T-helper 2 cell treated with Interferon-gamma antibody and Interleukin-4, amounts not matched to agents 5 μg/mL and 100 μg/mL, for 36 hours (primary cell): ENCODE measurements around the gene RFX2.

Experiments
- DNase-seq: peaks from one replicate; pipeline ENCODE4 v3.0.0; 2021; ENCODE audit warnings: low spot score
- H3K27ac Mint-ChIP-seq: one replicate; pipeline ENCODE4 v1.8.0; 2021; ENCODE audit warnings: mild to moderate bottlenecking, mixed read lengths
- H3K27me3 Mint-ChIP-seq: one replicate; pipeline ENCODE4 v1.8.0; 2021; ENCODE audit warnings: low read depth, mixed read lengths
- H3K36me3 Mint-ChIP-seq: one replicate; pipeline ENCODE4 v1.8.0; 2021; ENCODE audit warnings: low read depth, mixed read lengths
- H3K4me1 Mint-ChIP-seq: one replicate; pipeline ENCODE4 v1.8.0; 2021; ENCODE audit warnings: low read depth, mixed read lengths
- H3K4me3 Mint-ChIP-seq: one replicate; pipeline ENCODE4 v1.8.0; 2022; ENCODE audit warnings: mild to moderate bottlenecking, moderate library complexity, mixed read lengths
- H3K9me3 Mint-ChIP-seq: one replicate; pipeline ENCODE4 v1.8.0; 2021; ENCODE audit warnings: mixed read lengths

The RFX2 gene

DNA sequence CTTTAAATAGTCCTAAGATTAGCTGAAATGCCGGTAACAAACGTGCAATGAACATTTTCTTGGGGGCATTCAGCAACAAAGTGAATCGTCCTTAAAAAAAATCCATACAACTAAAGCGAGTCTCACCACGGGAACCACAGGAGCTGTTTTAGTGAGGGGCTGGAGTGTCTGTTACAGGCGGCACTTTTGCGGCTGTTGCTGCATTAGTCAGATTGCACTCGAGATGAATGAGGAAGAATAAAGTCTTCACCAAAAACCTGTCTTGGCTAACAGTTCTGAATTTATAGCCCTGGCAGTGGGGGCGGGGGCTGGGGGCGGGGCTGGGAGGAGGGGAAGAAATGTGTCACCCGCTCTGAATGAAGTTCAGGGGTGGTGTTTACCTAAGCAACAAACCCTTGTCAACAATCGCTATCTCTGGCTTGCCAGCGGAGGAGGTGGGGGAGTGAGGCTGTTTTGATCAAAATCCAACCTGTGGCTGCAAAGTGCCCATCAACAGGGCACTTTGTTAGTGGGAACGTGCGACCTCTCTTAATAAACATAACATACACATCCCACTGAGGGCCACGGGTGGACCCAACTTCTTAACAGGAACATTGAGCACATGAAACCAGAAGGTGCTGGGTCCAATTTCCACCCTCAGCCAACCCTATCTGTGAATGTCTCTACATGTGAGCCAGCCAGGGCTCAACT, 44.5 kb downstream of the RFX2 start:
- no peak overlapping the region for H3K4me3 Mint-ChIP-seq
- no peak overlapping the region for H3K27ac Mint-ChIP-seq
- H3K9me3 Mint-ChIP-seq: peaks cover 7% of the 10 kb centered on the region
- H3K4me1 Mint-ChIP-seq: peaks cover 33% of the 10 kb centered on the region
- H3K27me3 Mint-ChIP-seq: peaks cover 6% of the 10 kb centered on the region
- peak; percentile 55 for DNase-seq
- no peaks in the 10 kb centered on the region for H3K36me3 Mint-ChIP-seq

- H3K4me3 Mint-ChIP-seq: no peak overlapping the region
Observed at GRCh38 chr19:6064336-6065073, 45.8 kb downstream of the RFX2 start.

DNA sequence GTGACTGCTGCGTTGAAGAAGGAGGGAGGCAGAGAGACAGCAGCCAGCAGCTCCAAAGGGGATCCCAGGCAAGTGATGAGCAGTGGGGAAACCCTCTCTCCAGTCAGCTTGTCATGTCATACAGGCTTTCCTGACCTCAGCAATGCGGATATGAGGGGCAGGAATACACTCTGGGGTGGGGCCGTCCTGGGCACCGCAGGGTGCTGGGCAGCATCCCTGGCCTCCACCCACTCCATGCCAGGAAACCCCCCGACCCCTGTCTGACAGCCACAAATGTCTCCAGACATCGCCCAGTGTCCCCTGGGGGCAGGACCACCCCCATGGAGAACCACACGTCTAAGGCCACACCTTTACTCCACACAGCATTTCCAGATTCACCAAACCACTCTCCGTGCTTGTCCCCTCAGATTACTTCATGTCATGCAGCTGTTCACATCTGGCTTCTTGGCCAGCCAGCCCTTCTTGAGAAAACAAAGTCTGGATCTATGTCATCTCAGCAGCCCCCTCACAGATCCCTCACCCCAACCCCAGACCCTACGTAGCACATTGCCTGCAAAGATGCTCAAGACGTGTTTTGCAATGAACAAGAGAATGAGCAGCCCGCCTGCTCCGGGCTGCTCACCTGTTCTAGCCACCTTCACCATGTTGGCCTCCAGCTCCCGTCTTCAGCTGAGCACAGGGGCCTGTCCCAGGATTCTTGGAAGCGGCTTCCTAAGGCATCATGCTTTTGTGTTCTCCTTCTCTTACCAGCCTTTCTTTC, 46.5 kb downstream of the RFX2 start:
- H3K4me3 Mint-ChIP-seq: no peak overlapping the region
- H3K4me1 Mint-ChIP-seq: peaks cover 37% of the 10 kb centered on the region
- no peak for DNase-seq
- H3K9me3 Mint-ChIP-seq: no peaks in the 10 kb centered on the region
- H3K36me3 Mint-ChIP-seq: no peaks in the 10 kb centered on the region
- H3K27me3 Mint-ChIP-seq: peaks cover 6% of the 10 kb centered on the region
- H3K27ac Mint-ChIP-seq: no peak overlapping the region

More at GRCh38 chr19:6064336-6065073, 45.8 kb downstream of the RFX2 start:
- Mint-ChIP-seq H3K27me3 (peaks cover 6% of the 10 kb centered on the region), H3K36me3 (no peaks in the 10 kb centered on the region), H3K9me3 (peaks cover 3% of the 10 kb centered on the region), H3K27ac (no peak overlapping the region), H3K4me1 (peaks cover 40% of the 10 kb centered on the region)
- DNase-seq: no peak

- no peaks in the 10 kb centered on the region for H3K9me3 Mint-ChIP-seq
- H3K4me3 Mint-ChIP-seq: no peak overlapping the region
- no peak overlapping the region for H3K27ac Mint-ChIP-seq
- DNase-seq: no peak
- H3K36me3 Mint-ChIP-seq: no peaks in the 10 kb centered on the region
- peaks cover 37% of the 10 kb centered on the region for H3K4me1 Mint-ChIP-seq
- H3K27me3 Mint-ChIP-seq: peaks cover 6% of the 10 kb centered on the region
Observed at GRCh38 chr19:6062961-6063575, 47.2 kb downstream of the RFX2 start.

DNA sequence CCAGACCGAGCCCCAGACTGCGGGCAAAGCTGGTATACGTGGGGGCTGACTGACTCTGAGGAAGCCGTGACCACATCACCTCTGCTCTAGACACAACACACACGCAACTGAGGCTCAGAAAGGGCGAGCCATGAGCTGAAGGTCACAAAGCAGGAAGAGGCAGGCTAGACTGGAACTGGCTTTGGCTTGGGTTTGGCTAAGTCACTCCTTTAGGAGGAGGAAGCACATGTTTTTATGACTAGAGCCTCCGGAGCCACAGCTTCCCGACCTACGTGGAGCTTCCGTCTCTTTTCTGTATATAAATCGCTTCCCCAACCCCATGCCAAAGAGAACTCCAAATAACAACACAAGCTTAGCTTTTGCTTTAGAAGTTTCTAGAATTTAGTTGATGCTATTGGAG, 48.0 kb downstream of the RFX2 start:
- DNase-seq: peak; percentile 48
- no peaks in the 10 kb centered on the region for H3K36me3 Mint-ChIP-seq
- H3K27me3 Mint-ChIP-seq: peaks cover 6% of the 10 kb centered on the region
- no peak overlapping the region for H3K27ac Mint-ChIP-seq
- peak overlapping the region; percentile 8 for H3K4me3 Mint-ChIP-seq
- no peaks in the 10 kb centered on the region for H3K9me3 Mint-ChIP-seq
- H3K4me1 Mint-ChIP-seq: peaks cover 42% of the 10 kb centered on the region

DNA sequence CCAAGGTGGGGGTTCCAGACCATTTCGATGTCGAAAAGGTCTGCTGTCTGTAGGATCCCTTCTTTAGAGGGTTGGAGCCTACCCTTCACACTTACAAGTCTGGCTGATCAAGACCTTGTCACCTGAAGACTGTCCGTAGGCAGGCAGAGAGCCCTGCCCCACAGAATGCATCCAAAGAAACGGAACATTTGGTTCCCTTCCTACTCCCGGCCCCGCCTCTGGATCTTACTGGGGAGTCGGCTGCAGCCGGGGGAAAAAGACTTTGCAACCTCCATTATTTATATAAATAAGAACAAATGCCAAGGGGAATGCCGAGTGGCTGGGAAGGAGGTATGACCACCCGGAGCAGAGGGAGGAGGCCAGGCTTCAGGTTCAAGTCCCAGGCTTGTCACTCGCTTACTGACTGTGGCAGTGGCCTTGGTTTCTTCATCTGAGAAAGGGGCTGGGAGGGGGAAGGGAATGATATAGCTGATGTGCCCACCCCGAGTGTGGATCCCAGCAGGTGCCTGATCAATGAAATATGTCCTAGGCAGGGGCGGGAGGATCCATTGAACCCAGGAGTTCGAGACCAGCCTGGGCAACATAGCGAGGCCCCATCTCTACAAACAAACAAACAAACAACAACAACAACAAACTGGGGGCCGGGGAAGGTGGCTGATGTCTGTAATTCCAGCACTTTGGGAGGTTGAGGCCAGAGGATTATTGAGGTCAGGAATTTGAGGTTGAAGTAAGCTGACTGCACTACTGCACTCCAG, 48.7 kb downstream of the RFX2 start:
- Mint-ChIP-seq H3K27me3 (peaks cover 6% of the 10 kb centered on the region), H3K27ac (no peak overlapping the region), H3K9me3 (no peaks in the 10 kb centered on the region), H3K36me3 (no peaks in the 10 kb centered on the region), H3K4me1 (peaks cover 40% of the 10 kb centered on the region), H3K4me3 (peak overlapping the region; percentile 53)
- no peak for DNase-seq

- H3K27me3 Mint-ChIP-seq: peaks cover 2% of the 10 kb centered on the region
- peaks cover 36% of the 10 kb centered on the region for H3K4me1 Mint-ChIP-seq
- H3K4me3 Mint-ChIP-seq: peak overlapping the region; percentile 53
- no peaks in the 10 kb centered on the region for H3K9me3 Mint-ChIP-seq
- H3K27ac Mint-ChIP-seq: peak overlapping the region; percentile 42
- H3K36me3 Mint-ChIP-seq: no peaks in the 10 kb centered on the region
- peak; percentile 33 for DNase-seq
Observed at GRCh38 chr19:6060600-6061375, 49.5 kb downstream of the RFX2 start.

- DNase-seq: no peak
- peaks cover 33% of the 10 kb centered on the region for H3K4me1 Mint-ChIP-seq
- no peak overlapping the region for H3K27ac Mint-ChIP-seq
- H3K9me3 Mint-ChIP-seq: no peaks in the 10 kb centered on the region
- no peaks in the 10 kb centered on the region for H3K36me3 Mint-ChIP-seq
- H3K27me3 Mint-ChIP-seq: no peaks in the 10 kb centered on the region
- peak overlapping the region; percentile 53 for H3K4me3 Mint-ChIP-seq
Observed at GRCh38 chr19:6059988-6060599, 50.2 kb downstream of the RFX2 start.

DNA sequence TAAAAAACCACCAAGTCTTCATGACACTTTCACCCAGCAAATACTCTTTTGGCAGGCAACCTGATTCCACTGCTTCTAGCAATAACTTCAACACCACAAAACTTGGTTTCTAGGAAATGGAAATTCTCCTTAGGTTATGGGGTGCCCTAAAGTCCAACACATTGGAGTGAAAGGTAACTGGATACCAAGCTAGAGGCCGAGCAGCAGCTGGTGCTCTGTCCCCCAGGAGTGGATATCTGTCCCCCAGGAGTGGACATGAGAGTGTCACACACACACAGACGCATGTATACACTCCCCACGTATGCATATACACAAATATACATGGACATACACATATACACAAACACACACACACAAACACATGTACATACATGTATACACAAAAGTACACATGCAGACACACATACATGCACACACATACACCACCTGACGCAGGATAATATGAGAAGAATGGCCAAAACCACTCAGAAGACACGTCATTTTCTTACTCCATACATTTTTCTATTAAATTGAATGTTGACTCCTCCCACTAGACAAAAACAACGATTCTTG, 50.8 kb downstream of the RFX2 start:
- Mint-ChIP-seq H3K36me3 (no peaks in the 10 kb centered on the region), H3K4me1 (peaks cover 33% of the 10 kb centered on the region), H3K27ac (no peak overlapping the region), H3K9me3 (no peaks in the 10 kb centered on the region), H3K4me3 (no peak overlapping the region), H3K27me3 (no peaks in the 10 kb centered on the region)
- DNase-seq: no peak

GRCh38 chr19:6058518-6059201, 51.6 kb downstream of the RFX2 start:
- H3K9me3 Mint-ChIP-seq: no peaks in the 10 kb centered on the region

DNA sequence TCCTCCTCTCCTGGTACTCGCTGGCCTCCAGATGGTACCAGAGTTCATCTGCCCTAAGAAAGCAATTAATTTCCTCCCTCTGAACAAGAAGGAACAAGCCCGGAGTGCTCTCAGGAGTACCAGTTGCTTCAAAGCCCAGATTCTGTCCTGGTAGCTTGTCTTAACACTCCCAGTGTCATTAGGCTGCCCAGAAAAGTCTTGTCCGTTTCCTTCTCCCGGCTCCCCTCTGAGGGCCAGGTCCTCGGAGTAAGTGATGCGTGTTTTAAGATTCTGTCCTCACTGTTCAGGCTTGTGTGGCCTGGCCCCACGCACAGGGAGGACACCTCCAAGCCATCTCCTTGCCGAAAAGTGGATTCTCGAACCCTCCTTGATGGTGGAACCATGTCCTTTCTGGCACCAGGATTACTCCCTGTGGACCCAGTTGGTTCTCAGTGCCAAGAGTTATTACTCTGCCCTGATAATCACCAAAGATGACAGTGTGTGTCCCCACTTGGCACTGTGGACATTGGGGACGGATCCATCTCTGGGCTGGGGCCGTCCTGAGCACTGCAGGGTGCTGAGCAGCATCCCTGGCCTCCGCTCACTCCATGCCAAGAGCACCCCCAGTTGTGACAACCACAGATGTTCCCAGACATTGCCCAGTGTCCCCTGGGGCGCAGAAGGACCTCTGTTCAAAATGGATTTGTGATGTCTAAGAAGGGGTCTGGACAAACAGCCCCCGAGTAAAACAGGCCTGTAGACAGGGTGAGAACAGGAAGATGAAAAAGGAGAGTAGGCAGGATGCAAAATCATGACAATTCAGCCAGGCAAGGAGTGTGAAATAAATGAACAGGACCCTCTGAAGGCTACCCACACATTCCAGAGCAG, 52.4 kb downstream of the RFX2 start:
- Mint-ChIP-seq H3K4me1 (peaks cover 30% of the 10 kb centered on the region), H3K36me3 (no peaks in the 10 kb centered on the region), H3K27me3 (peaks cover 6% of the 10 kb centered on the region), H3K27ac (no peak overlapping the region), H3K4me3 (no peak overlapping the region), H3K9me3 (no peaks in the 10 kb centered on the region)
- no peak for DNase-seq

More at GRCh38 chr19:6058518-6059201, 51.6 kb downstream of the RFX2 start:
- Mint-ChIP-seq H3K4me1 (peaks cover 32% of the 10 kb centered on the region), H3K27me3 (no peaks in the 10 kb centered on the region), H3K27ac (no peak overlapping the region), H3K4me3 (no peak overlapping the region), H3K36me3 (no peaks in the 10 kb centered on the region)
- DNase-seq: no peak
